ENCODE measurements around the gene NSD1.

Gene NSD1

DNA sequence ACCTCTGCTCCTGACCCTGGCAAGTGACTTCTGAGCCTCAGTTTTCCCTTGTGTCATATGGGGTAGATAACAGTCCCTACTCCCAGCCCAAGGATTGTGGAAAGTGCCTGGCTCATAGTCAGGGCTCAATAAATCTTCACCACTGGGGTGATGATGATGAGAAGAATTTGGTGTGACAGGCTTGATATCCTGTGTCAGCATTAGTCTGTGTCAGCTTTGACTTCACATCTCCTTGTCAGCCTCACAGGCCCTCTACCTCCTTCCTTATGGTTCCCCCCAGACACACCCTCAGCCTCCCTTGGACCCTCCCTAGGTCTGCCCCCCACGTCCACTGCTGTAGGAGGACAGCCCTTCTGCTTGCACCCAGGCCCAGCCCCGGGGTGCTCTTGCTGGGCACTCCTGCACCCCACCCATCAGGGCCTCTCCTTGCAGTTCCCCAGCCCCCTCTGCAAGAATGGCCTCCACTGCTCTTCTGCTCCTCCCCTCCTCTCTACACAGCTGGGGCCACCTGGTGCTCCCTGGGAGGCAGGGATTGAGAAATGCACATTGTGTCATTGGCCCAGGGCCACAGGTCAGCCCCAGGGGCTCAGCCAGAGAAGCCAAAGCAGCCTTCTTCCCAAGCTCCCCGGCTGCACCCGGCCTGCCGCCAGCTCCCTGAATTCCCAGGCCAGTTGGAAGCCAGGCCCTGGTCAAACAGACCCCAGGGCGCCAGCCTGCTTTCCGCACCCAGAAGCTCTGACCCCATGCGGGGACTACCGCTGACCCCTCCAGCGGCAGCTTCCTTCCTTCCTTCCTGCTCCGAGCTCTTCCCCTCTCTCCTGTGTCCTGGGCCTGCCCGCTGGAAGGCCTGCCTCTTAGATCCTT lies 39.1 kb upstream of the NSD1 start:
- no peaks in the 10 kb centered on the region for H3K9me3 Mint-ChIP-seq
- no peaks in the 10 kb centered on the region for H3K36me3 Mint-ChIP-seq
- H3K27me3 Mint-ChIP-seq = peaks cover 35% of the 10 kb centered on the region
- no peaks in the 10 kb centered on the region for H3K4me1 Mint-ChIP-seq
- no peak for DNase-seq
- CTCF ChIA-PET = interaction anchor here (0.5 to 1.4 kb wide), 2 partner anchors 436 to 1171 kb away, joined by 3 read pairs; no protein-coding TSS in a partner anchor
- no peak overlapping the region for H3K27ac Mint-ChIP-seq
- H3K4me3 Mint-ChIP-seq = no peak overlapping the region

DNA sequence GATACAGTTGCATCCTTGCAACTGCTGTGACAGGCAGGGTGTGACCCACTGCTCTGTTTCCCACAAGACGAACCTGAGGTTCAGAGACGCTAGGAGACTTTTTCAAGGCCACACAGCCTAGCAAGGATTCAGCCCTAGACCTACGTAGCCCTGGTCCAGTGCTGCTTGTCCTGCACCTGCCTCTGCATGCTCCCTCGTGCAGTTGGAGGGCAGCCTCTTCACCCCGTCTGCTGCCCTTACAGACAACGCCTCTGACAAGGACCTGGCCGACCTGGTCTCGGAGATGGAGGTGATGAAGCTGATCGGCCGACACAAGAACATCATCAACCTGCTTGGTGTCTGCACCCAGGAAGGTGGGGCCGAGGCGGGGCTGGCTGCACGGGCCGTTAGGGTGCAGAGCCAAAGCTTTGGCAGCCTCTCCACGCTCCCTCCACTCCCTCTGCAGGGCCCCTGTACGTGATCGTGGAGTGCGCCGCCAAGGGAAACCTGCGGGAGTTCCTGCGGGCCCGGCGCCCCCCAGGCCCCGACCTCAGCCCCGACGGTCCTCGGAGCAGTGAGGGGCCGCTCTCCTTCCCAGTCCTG lies 38.4 kb upstream of the NSD1 start:
- Mint-ChIP-seq H3K27me3 (peaks cover 39% of the 10 kb centered on the region), H3K36me3 (no peaks in the 10 kb centered on the region), H3K27ac (no peak overlapping the region), H3K9me3 (no peaks in the 10 kb centered on the region), H3K4me3 (no peak overlapping the region), H3K4me1 (no peaks in the 10 kb centered on the region)
- CTCF ChIA-PET = interaction anchor here (1.4 kb wide), 1 partner anchor 437 kb away, joined by 3 read pairs; no protein-coding TSS in a partner anchor
- no peak for DNase-seq

GRCh38 chr5:177096162-177097015 lies 37.2 kb upstream of the NSD1 start:
- Mint-ChIP-seq H3K4me3 (no peak overlapping the region), H3K27ac (no peak overlapping the region), H3K36me3 (no peaks in the 10 kb centered on the region), H3K27me3 (peaks cover 43% of the 10 kb centered on the region), H3K4me1 (no peaks in the 10 kb centered on the region), H3K9me3 (no peaks in the 10 kb centered on the region)
- no peak for DNase-seq
- CTCF ChIA-PET = interaction anchor here (0.5 kb wide), 1 partner anchor 10 kb away, joined by 3 read pairs; no protein-coding TSS in a partner anchor

DNA sequence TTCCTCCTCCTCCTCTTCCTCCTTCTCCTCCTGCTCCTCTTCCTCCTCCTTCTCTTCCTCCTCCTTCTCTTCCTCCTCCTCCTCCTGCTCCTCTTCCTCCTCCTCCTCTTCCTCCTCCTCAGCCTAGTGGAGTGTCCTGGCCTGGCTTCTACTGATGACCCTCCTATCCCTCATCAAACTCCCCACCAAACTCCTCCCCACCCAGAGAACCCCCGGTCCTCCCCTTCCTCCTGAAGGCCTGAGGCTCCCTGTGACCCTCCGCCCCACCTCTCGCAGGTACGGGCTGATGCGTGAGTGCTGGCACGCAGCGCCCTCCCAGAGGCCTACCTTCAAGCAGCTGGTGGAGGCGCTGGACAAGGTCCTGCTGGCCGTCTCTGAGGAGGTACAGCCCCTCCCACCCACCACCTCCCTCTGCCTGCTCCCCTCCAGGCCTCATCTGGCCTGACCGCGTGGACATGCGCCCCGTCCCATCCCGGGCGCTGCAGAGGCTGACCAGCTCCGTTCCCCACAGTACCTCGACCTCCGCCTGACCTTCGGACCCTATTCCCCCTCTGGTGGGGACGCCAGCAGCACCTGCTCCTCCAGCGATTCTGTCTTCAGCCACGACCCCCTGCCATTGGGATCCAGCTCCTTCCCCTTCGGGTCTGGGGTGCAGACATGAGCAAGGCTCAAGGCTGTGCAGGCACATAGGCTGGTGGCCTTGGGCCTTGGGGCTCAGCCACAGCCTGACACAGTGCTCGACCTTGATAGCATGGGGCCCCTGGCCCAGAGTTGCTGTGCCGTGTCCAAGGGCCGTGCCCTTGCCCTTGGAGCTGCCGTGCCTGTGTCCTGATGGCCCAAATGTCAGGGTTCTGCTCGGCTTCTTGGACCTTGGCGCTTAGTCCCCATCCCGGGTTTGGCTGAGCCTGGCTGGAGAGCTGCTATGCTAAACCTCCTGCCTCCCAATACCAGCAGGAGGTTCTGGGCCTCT lies 36.3 kb upstream of the NSD1 start:
- peaks cover 38% of the 10 kb centered on the region for H3K27me3 Mint-ChIP-seq
- CTCF ChIA-PET = interaction anchor here (0.5 to 1.2 kb wide), 2 partner anchors 10 to 15 kb away, joined by 3 read pairs; no protein-coding TSS in a partner anchor
- H3K27ac Mint-ChIP-seq = peak overlapping the region; percentile 85
- no peaks in the 10 kb centered on the region for H3K36me3 Mint-ChIP-seq
- DNase-seq = no peak
- H3K4me1 Mint-ChIP-seq = no peaks in the 10 kb centered on the region
- no peaks in the 10 kb centered on the region for H3K9me3 Mint-ChIP-seq
- peak overlapping the region; percentile 44 for H3K4me3 Mint-ChIP-seq

DNA sequence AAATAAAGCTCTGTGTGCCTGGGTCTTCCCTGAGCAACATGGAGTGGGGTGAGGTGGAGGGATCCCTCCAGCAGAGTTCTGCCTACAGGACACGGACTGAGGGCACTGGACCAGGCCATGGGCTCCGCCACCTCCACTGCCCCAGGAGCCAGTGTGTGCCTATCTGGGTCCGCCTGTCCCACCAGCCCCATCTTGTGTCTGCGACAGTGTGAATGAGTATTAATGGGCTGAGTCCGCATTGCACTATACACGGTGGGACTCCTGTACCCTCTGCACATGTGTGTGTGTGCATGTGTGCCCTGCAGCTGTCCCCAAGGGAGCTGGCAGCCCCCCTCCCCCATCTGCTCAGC lies 35.5 kb upstream of the NSD1 start:
- CTCF ChIA-PET = interaction anchor here (1.2 to 1.4 kb wide), 2 partner anchors 14 to 15 kb away, joined by 3 read pairs; no protein-coding TSS in a partner anchor
- Mint-ChIP-seq H3K27ac (no peak overlapping the region), H3K27me3 (peaks cover 43% of the 10 kb centered on the region), H3K9me3 (no peaks in the 10 kb centered on the region), H3K36me3 (no peaks in the 10 kb centered on the region), H3K4me1 (no peaks in the 10 kb centered on the region), H3K4me3 (no peak overlapping the region)
- no peak for DNase-seq

- H3K9me3 Mint-ChIP-seq = no peaks in the 10 kb centered on the region
- no peaks in the 10 kb centered on the region for H3K4me1 Mint-ChIP-seq
- CTCF ChIA-PET = interaction anchor here (1.2 to 1.4 kb wide), 2 partner anchors 14 to 15 kb away, joined by 3 read pairs; no protein-coding TSS in a partner anchor
- no peak for DNase-seq
- no peak overlapping the region for H3K27ac Mint-ChIP-seq
- no peak overlapping the region for H3K4me3 Mint-ChIP-seq
- H3K27me3 Mint-ChIP-seq = peaks cover 49% of the 10 kb centered on the region
- H3K36me3 Mint-ChIP-seq = no peaks in the 10 kb centered on the region
Measured at GRCh38 chr5:177098470-177099141, 35.0 kb upstream of the NSD1 start.

GRCh38 chr5:177099422-177100093 lies 34.0 kb upstream of the NSD1 start:
- CTCF ChIA-PET = interaction anchor here (1.4 kb wide), 1 partner anchor 14 kb away, joined by 3 read pairs; no protein-coding TSS in a partner anchor
- H3K27ac Mint-ChIP-seq = no peak overlapping the region
- no peak overlapping the region for H3K4me3 Mint-ChIP-seq
- peaks cover 53% of the 10 kb centered on the region for H3K27me3 Mint-ChIP-seq
- H3K9me3 Mint-ChIP-seq = no peaks in the 10 kb centered on the region
- H3K36me3 Mint-ChIP-seq = no peaks in the 10 kb centered on the region
- no peaks in the 10 kb centered on the region for H3K4me1 Mint-ChIP-seq
- no peak for DNase-seq

DNA sequence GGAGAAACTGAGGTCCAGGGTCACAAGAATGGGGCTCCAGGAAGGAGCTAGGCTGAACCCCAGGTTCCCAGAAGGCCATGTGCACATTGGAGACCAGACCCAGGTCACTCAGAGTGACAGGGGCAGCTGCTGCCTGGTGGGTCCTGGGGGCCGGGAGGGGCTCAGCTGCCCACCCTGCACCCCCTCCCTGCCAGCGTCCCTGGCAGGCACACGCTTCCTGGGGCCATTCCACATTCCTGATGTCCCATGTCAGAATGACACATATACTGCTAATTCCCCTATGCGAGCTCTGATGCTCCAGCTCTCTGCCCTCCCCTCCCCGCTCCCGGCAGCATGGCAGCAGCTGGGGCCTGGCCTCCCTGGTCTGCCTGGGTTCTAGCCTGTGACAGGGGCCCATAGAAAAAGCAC lies 32.9 kb upstream of the NSD1 start:
- DNase-seq = no peak
- CTCF ChIA-PET = interaction anchor here (1.0 kb wide), 1 partner anchor 10 kb away, joined by 4 read pairs; no protein-coding TSS in a partner anchor
- Mint-ChIP-seq H3K9me3 (no peaks in the 10 kb centered on the region), H3K4me1 (no peaks in the 10 kb centered on the region), H3K27me3 (peaks cover 56% of the 10 kb centered on the region), H3K27ac (no peak overlapping the region), H3K36me3 (no peaks in the 10 kb centered on the region), H3K4me3 (no peak overlapping the region)

DNA sequence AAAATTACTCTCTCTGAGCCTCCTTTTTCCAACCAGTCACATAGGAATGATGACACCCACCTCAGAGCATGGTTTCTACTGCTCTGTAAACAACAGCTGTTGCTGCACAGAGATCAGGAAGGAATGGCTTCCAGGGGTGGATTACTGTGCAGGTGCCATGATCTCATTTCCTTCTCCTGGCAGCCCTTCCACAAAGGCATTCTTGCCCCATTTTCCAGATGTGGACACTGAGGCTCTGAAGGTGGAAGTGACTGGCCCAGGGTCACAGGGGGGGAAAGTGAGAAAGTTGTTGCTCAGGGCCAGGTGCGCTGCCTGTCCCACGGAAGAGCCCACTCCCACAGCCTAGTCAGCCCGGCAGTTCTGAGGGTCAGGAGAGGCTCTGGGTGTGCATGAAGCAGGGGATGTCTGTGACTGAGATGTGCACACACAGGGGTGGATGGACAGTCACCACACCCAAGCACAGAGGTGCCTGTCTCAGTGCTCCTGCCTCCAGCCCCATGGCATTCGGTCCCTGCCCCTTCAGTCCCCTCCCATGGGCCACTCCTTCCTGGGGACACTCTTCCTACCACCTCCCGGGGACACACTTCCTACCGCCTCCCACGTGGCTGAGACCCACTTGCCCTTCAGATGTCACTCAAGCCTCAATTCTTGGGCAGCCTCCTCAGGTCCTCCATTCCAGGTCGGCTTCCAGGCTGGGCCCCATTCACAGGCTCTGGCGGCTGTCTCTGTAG lies 29.9 kb upstream of the NSD1 start:
- no peaks in the 10 kb centered on the region for H3K36me3 Mint-ChIP-seq
- CTCF ChIA-PET = no interaction called here
- DNase-seq = no peak
- peaks cover 52% of the 10 kb centered on the region for H3K27me3 Mint-ChIP-seq
- H3K27ac Mint-ChIP-seq = no peak overlapping the region
- no peaks in the 10 kb centered on the region for H3K9me3 Mint-ChIP-seq
- no peaks in the 10 kb centered on the region for H3K4me1 Mint-ChIP-seq
- H3K4me3 Mint-ChIP-seq = no peak overlapping the region

- CTCF ChIA-PET = no interaction called here
- H3K27ac Mint-ChIP-seq = no peak overlapping the region
- no peak overlapping the region for H3K4me3 Mint-ChIP-seq
Measured at GRCh38 chr5:177105691-177106476, 27.7 kb upstream of the NSD1 start.

DNA sequence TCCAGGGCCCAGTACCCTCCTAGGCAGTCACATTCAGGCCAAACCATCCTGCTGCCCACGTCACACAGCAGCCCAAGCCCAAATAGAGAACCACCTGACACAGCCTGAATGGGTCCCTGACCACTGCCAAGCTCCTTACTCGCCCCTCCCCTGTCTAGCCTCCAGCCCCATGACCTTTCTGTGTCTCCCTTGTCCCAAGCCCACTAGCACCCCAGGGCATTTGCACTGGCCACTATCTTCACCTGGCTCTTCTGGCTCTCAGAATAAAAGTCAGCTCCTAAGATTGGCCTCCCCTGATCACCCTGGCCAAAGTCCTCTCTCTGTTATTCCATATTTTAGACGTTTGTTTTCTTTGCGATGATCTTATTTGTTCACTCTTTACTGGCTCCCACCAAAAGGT lies 26.4 kb upstream of the NSD1 start:
- Mint-ChIP-seq H3K9me3 (no peaks in the 10 kb centered on the region), H3K27me3 (peaks cover 39% of the 10 kb centered on the region), H3K36me3 (no peaks in the 10 kb centered on the region), H3K4me3 (no peak overlapping the region), H3K27ac (no peak overlapping the region), H3K4me1 (no peaks in the 10 kb centered on the region)
- CTCF ChIA-PET = interaction anchor here (0.6 to 0.9 kb wide), 3 partner anchors 10 to 119 kb away, joined by 3 read pairs; no protein-coding TSS in a partner anchor
- DNase-seq = no peak

More at GRCh38 chr5:177105691-177106476, 27.7 kb upstream of the NSD1 start:
- Mint-ChIP-seq H3K9me3 (no peaks in the 10 kb centered on the region), H3K36me3 (no peaks in the 10 kb centered on the region), H3K4me1 (no peaks in the 10 kb centered on the region), H3K27me3 (peaks cover 38% of the 10 kb centered on the region)
- no peak for DNase-seq
